NCI-H1417 treated with DMSO at 0.1 percent for 48 hours (cell line): ENCODE measurements around the gene MYD88.
"Not testable (repeated sequence)": the region's sequence is repeated elsewhere in the genome, so short reads cannot be mapped to it uniquely, and the experiment has no call there.

Experiments used
- DNase-seq: peaks from one replicate; lab custom pipeline; 2025; lab: John Stamatoyannopoulos, UW

MYD88 gene

GRCh38 chr3:38142959-38143358 lies 4.5 kb downstream of the MYD88 start:
- no peak for DNase-seq

GRCh38 chr3:38143511-38143910 lies 5.0 kb downstream of the MYD88 start:
- DNase-seq = no peak

DNA sequence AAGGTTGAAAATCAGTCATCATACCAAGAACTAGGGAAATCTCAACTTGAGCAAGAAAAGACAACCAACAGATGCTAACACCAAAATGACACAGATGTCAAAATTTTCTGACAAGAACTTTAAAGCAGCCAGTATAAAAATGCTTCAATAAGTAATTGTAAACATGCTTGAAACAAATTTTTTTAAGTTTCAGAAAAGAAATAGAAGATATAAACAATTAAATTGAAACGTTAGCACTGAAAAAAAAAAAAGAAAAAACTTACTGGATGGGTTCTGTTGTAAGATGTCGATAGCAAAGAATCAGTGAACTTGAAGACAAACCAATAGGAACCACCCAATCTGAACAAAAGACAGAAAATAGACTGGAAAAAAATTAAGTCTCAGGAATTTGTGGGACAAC lies 8.0 kb downstream of the MYD88 start:
- DNase-seq = no peak

DNA sequence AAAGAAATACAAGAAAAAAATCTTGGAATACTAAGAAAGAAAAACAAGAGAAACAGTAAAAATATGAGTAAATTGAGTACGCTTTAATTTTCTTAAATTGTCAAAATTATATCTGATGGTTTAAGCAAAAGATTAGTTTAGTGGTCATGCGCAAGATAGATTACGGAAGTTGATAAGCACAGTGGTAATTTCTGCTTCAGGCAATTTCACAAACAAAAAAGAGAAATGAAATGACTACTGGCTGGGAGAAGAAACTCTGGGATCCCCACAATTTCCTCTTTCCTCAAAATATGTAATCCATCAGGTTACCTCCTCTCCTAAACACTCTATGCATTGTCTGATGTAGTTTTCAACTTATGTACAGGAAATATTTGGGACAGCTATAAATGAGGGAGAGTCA lies 9.0 kb downstream of the MYD88 start:
- no peak for DNase-seq

DNA sequence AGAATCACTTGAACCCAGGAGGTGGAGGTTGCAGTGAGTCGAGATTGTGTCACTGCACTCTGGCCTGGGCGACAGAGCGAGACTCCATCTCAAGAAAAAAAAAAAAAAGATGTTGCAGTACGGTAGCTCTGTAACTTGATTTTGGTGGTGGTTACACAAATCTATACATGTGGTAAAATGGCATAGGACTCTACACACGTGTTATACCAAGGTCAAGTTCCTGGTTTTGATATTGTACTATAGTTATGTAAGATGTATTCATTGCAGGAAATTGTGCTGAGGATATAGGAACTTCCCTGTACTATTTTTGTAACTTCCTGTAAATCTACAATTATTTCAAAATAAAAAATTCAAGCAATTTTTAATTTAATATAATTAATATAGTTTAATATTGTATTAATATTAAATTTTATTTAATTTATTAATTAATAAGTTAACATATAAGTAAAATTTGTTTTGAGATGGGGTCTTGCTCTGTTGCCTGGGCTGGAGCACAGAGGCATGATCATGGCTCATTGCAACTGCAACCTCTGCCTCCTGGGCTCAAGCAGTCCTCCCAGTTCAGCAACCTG lies 9.9 kb downstream of the MYD88 start:
- DNase-seq = no peak

DNA sequence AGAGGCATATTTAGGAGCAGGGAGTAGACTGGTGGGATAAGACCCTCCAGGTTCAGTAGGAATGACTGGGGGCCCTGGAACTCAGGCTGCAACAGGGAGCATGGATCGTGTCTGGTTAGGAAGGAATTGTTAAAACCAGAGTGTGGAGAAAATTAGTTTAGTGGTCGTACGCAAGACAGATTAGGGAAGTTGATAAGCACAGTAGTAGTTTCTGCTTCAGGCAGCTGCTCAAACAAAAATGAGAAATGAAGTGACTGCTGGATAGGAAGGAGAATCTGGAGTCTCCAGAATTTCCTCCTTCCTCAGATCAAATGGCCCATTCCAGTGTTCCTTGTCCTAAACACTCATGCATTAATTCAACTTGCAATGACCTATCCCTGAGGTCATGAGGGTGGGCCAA lies 11.2 kb downstream of the MYD88 start:
- no peak for DNase-seq

DNA sequence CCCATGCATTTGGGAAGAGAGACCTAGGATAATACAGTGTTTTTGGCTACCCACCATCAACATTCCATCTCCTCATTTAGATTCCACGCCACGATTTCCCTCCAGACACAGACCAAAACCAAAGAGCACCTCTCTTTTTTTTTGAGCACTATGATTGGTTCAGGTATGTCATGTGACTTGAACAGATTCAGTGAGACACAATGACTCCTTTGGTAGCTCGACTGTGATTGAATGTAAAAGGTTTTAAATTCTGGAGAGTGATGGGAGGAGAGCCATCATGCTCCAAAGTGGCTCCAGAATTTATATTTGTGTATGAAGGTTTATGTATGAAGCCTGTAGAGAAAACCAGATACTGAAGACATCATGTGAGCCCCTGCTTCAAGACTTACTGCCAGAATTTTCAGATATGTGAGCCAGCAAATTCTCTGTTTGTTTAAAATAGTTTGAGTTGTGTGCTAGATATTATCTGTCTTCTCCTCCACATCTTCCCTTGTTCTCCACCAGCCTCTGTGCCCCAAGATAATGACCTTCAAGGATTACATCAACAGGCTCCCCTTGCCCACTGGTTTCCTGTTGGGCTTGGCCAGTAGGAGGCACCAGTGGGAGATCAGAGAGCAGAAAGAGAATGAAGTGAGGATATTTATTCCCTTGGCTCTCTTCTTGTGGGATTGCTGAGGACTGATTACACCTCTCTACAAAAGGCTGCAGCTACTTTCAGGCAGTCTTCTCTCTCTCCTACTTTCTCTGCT lies 12.5 kb downstream of the MYD88 start:
- no peak for DNase-seq

GRCh38 chr3:38151667-38152265 lies 13.3 kb downstream of the MYD88 start:
- DNase-seq = no peak

- no peak for DNase-seq
Measured at GRCh38 chr3:38152609-38153008, 14.1 kb downstream of the MYD88 start.

DNA sequence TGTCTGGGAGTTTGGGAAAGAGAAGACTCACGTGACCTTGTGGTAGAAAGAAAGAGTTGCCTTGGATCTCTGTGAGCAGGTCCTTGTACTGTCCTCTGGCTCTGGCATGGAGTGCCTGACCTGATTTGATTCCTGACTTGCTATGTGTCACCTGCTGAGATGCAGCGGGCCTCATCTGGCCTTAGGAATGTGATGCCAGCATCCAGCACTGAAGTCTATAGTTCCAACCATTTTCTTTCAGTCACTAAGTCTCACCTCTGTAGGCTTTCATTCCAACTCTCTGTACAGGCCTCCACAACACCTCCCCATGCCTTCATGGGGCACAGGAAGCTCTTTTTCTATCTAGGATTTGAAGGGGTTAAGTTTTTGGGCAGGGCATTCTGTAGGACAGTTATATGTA lies 14.8 kb downstream of the MYD88 start:
- DNase-seq = no peak

GRCh38 chr3:38154033-38154494 lies 15.6 kb downstream of the MYD88 start:
- no peak for DNase-seq

DNA sequence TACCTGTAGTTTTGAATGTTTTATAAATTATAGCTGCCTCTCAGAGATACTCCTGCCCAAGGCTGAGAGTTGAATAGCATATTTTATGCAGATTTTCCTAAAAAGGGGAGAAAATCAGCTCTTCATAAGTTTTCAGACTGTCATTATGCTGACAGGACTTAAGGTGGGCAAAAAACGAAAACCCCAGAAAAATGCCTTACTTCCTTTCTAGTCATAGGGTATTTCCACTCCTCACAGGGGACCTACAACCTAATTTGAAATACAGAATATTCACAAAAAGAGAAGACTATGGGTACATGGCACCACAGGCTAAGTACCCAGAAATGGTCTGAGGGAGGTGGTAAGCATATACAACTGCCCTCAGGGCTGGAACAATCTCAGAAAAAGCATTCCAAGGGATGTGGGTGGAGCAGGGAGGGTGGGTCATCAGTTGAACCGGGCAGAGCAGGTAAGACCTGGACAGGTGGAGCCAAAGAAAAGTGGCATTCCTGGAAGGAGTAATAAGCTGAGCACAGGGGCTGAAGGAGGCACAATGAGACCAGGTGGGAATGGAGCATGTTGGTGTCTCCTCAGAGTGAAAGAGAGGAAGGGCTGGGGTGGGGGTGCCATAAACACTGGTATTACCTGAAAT lies 16.3 kb downstream of the MYD88 start:
- DNase-seq = no peak

GRCh38 chr3:38155825-38156224 lies 17.4 kb downstream of the MYD88 start:
- no peak for DNase-seq

GRCh38 chr3:38157117-38157516 lies 18.7 kb downstream of the MYD88 start:
- DNase-seq = no peak

DNA sequence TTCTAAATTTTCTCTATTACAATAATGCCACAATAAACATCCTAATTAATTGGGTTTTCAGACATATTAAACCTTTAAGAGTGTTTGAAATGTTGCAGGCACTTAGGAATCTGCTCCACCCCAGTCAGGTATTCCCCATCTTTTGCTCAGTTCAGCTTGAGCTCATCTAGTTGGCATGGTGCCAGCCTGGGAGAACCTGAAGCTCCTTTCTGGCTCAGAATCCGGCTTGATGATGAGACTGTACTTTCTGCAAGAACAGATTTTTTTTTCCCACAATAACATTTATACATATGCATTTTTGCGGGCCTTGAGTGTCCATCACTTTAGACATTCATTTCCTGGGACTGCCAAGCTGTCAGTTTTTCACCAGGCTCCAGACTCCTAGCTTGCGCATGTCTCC lies 19.1 kb downstream of the MYD88 start:
- no peak for DNase-seq

- no peak for DNase-seq
Measured at GRCh38 chr3:38158472-38158871, 20.0 kb downstream of the MYD88 start.

GRCh38 chr3:38160704-38161103 lies 22.2 kb downstream of the MYD88 start:
- DNase-seq = not testable (repeated sequence)

DNA sequence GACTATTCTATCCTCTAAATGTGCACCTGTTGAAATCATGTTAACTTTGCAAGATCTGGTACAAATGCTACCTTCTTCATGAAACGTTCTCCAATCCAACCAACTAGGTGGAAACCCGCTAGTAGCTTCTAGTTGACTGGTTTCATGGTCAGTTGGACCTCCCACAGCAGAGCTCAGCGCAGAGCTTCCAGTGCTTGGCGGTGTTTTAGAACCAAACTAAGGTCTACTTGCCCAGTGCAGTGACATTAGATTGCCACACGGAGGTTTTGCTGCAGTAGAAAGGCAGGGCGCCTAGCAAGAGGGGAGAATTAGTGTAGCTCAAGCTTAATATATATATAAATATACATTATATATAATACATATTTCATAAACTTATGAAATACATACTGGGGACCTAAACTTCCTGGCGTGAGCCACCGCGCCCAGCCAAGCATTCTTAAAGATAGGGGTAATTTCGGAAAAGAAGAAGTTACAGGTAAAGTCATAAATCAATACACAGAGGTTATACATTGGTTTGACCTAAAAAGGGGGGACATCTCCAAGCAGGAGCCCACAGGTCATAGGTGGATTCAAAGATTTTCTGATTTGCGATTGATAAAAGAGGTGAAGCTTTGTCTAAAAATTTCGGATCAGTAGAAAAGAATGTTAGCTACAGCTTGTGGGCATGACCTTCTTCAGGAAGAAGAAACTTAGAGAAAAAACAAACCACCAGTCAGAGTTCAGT lies 24.8 kb downstream of the MYD88 start:
- DNase-seq = no peak

DNA sequence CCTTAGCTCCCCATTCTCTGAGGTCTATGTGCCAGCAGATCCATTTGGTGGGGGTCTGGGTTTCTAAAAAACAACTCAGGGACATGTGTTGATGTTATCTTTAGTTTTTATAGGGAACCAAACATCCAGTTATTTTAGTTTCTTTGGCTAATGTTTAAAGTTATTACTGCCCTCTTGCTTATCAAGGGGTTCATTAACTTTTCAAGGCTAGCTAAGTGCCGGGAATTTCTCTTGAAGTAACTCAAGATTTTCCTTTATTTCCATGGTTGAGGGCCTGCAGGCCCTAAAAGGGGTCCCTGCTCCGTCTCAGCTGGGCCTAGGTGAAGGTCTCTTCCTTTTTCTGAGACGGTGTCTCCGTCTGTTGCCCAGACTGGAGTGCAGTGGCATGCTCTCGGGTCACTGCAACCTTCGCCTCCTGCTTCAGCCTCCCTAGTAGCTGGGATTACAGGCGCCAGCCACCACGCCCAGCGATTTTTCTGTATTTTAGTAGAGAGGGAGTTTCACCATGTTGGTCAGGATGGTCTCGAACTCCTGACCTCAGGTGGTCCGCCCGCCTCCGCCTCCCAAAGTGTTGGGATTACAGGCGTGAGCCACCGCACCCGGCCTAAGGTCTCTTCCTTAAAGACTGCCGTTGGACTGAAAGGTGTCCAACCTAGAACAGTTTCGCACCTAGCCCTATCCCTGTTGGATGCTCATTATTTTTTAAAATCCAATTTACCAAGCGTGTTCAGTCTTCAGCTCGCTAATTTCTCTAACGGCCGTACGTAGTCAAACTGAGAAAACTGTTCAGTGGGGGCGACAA lies 25.6 kb downstream of the MYD88 start:
- DNase-seq = no peak

DNA sequence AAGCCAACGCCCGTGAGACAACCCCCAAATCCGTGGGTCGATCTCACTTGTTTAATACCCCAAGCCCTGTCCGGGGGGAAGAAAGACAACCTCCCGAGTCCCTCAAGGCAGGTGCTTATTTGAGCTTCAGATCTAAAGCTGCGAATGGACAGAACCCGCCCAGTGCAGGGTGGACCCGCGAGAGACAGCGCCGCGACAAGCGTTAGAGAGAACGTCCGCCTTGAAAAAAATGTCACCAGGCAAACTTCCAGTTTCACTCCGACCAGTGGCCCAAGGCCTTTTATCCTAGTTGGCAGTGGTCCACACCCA lies 26.1 kb downstream of the MYD88 start:
- no peak for DNase-seq

GRCh38 chr3:38164952-38165721 lies 26.7 kb downstream of the MYD88 start, which contains the start of gene OXSR1:
Gene OXSR1 (plus strand): TSS chr3:38165537. CDS start chr3:38165877, 340 bp downstream.
- DNase-seq = peak; percentile 87
